Measurements from ENCODE around the gene GPD2. TPM values are rescaled to one million over a fixed set of nuclear protein-coding genes. Genes with fewer than 3 reads are reported as not detected.

GPD2 gene
- total and polyA plus RNA-seq, 7 donors, result 6.3 to 86.6 (median 24.0) TPM

DNA sequence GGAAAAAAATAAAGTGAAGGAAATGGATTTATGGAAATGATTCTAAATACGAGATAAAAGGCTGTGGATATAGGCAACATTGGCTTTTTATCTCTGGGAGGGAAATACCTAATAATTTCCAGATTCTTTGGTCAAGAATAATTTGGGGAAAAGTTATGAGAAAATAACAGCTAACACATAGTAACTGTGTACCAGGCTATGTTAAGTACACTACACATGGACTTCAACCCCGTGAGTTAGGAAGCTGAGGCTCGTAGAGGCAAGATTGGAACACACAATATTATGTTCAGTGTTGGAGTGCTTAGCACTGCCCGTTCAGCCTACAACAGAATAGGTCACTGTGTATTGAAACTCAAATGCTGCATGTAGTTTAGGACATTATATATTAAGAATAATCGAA is 34.3 kb upstream of the GPD2 start:
- H3K4me3 ChIP-seq, result no peak overlapping the region
- no peaks in the 10 kb centered on the region for H3K27me3 ChIP-seq (ENCODE audit: insufficient read depth in 3 of 3, low read length in 2 of 3)
- H3K36me3 ChIP-seq (ENCODE audit: insufficient read depth in 1 of 2, low read depth in 1 of 2), result no peaks in the 10 kb centered on the region
- no peaks in the 10 kb centered on the region for H3K9me3 ChIP-seq
- peaks cover 28% of the 10 kb centered on the region for H3K4me1 ChIP-seq
- DNase-seq, result no peak
- 74 to 89% (median 74%) methylated on average over 5 of the region's 5 CpGs for WGBS, 3 donors
- intact Hi-C loops (cut with DNase I), result loop anchor here (2.0 to 5.0 kb wide), 2 partner anchors 35 to 67 kb away; partner anchors contain the start of gene GPD2 (in 1 of the 2)
- no peak for ATAC-seq
- H3K27ac ChIP-seq, result peak overlapping the region; percentile 95
- TF ChIP-seq, protein P1, sequence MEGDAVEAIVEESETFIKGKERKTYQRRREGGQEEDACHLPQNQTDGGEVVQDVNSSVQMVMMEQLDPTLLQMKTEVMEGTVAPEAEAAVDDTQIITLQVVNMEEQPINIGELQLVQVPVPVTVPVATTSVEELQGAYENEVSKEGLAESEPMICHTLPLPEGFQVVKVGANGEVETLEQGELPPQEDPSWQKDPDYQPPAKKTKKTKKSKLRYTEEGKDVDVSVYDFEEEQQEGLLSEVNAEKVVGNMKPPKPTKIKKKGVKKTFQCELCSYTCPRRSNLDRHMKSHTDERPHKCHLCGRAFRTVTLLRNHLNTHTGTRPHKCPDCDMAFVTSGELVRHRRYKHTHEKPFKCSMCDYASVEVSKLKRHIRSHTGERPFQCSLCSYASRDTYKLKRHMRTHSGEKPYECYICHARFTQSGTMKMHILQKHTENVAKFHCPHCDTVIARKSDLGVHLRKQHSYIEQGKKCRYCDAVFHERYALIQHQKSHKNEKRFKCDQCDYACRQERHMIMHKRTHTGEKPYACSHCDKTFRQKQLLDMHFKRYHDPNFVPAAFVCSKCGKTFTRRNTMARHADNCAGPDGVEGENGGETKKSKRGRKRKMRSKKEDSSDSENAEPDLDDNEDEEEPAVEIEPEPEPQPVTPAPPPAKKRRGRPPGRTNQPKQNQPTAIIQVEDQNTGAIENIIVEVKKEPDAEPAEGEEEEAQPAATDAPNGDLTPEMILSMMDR (IDR thresholded peaks at IDR 0.05), result no peak

DNA sequence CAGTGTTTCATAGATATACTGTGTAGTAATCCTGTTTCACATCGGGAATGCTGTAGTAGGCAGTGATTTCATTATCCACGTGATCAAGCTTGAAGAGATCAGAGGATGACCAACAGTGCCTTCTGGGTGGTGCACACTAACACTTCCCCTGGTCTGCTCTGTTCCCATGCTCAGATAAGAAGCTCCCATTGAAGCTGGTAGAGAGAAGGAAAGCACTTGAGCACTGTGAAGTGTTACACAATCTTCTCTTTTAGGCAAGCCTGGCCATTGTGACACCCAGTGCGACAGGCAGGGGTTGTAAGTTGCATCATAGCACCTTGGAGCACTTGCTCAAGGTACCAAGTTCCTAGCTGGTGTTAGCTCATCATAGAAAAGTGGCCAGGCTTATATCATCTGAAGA is 30.6 kb upstream of the GPD2 start:
- DNase-seq, result peak in 1 of 2 donors; percentile 23
- no peak overlapping the region for H3K4me3 ChIP-seq
- H3K9me3 ChIP-seq, result no peaks in the 10 kb centered on the region
- no peaks in the 10 kb centered on the region for H3K27me3 ChIP-seq (ENCODE audit: insufficient read depth in 3 of 3, low read length in 2 of 3)
- peak overlapping the region; percentile 48 for H3K27ac ChIP-seq
- WGBS, 3 donors, result 46 to 62% (median 47%) methylated on average over 3 of the region's 3 CpGs
- intact Hi-C loops (cut with DNase I), result no loop called here
- TF ChIP-seq, protein P1 (IDR thresholded peaks at IDR 0.05), result no peak
- no peaks in the 10 kb centered on the region for H3K36me3 ChIP-seq (ENCODE audit: insufficient read depth in 1 of 2, low read depth in 1 of 2)
- peak; percentile 49 to 78 (median 62) for ATAC-seq
- peaks cover 20% of the 10 kb centered on the region for H3K4me1 ChIP-seq

DNA sequence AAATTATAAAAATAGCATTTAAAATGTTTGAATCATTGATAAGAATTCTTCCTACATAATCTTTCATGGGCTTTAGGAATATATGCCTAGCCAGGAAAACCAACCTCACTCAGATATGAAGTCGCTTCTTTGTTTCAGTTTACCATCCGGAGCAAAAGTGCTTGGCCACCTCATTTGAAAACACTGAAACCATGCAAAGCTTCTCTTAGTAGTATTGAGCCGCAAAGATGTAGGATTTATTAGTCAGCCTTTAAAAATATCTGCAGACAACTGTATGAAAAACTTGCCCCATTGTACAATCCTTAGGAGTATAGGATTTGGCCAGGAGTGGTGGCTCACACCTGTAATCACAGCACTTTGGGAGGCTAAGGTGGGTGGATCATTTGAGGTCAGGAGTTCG is 24.3 kb upstream of the GPD2 start:
- Histone ChIP-seq H3K36me3 (ENCODE audit: insufficient read depth in 1 of 2, low read depth in 1 of 2) (no peaks in the 10 kb centered on the region), H3K9me3 (no peaks in the 10 kb centered on the region)

GRCh38 chr2:156421851-156422250 is 14.3 kb upstream of the GPD2 start:
- Histone ChIP-seq H3K4me3 (no peak overlapping the region), H3K27me3 (ENCODE audit: insufficient read depth in 3 of 3, low read length in 2 of 3) (no peaks in the 10 kb centered on the region), H3K27ac (no peak overlapping the region), H3K36me3 (ENCODE audit: insufficient read depth in 1 of 2, low read depth in 1 of 2) (no peaks in the 10 kb centered on the region), H3K4me1 (no peaks in the 10 kb centered on the region), H3K9me3 (no peaks in the 10 kb centered on the region)
- TF ChIP-seq, protein P1 (IDR thresholded peaks at IDR 0.05), result no peak
- intact Hi-C loops (cut with DNase I), result no loop called here
- ATAC-seq, result no peak
- no peak for DNase-seq
- 86 to 100% (median 98%) methylated on average over 1 of the region's 1 CpG for WGBS, 3 donors

More for the DNA sequence above, 24.3 kb upstream of the GPD2 start:
- 81 to 91% (median 86%) methylated on average over 4 of the region's 4 CpGs for WGBS, 3 donors
- intact Hi-C loops (cut with DNase I), result no loop called here
- Histone ChIP-seq H3K27ac (no peak overlapping the region), H3K27me3 (ENCODE audit: insufficient read depth in 3 of 3, low read length in 2 of 3) (no peaks in the 10 kb centered on the region), H3K4me1 (no peaks in the 10 kb centered on the region), H3K4me3 (no peak overlapping the region)
- DNase-seq (no peak), ATAC-seq (no peak)
- TF ChIP-seq, protein P1 (IDR thresholded peaks at IDR 0.05), result no peak

GRCh38 chr2:156423674-156424282 is 12.4 kb upstream of the GPD2 start:
- H3K27me3 ChIP-seq (ENCODE audit: insufficient read depth in 3 of 3, low read length in 2 of 3), result no peaks in the 10 kb centered on the region
- H3K9me3 ChIP-seq, result no peaks in the 10 kb centered on the region
- TF ChIP-seq, protein P1 (IDR thresholded peaks at IDR 0.05), result no peak
- WGBS, 3 donors, result 66 to 81% (median 68%) methylated on average over 8 of the region's 8 CpGs
- intact Hi-C loops (cut with DNase I), result no loop called here
- H3K36me3 ChIP-seq (ENCODE audit: insufficient read depth in 1 of 2, low read depth in 1 of 2), result no peaks in the 10 kb centered on the region
- no peak overlapping the region for H3K4me3 ChIP-seq
- DNase-seq (no peak), ATAC-seq (no peak)
- no peak overlapping the region for H3K27ac ChIP-seq
- H3K4me1 ChIP-seq, result peaks cover under 1% of the 10 kb centered on the region
